SK-N-SH treated with all-trans-retinoic acid at 6 μM for 48 hours (cell line): Measurements from ENCODE around the gene NRXN2.

Source experiments
- ATAC-seq: fragments of 200-7000 bp; cut with Tn5 transposase; 3 replicates; pipeline ENCODE4 v1.9.1; 2020; ENCODE audit warnings: mild to moderate bottlenecking, moderate library complexity
- ARNTL ChIP-seq: fragments of 450-650 bp; formaldehyde crosslinking; IDR thresholded peaks from 2 replicates; pipeline ENCODE4 v1.5.0; 2020; ENCODE audit warnings: low read depth, mild to moderate bottlenecking, moderate library complexity, borderline replicate concordance
- BACH2 ChIP-seq: fragments of 250-450 bp; sonication (Bioruptor Pico); IDR thresholded peaks from 2 replicates; pipeline ENCODE4 v1.9.0; 2021; ENCODE audit warnings: mild to moderate bottlenecking, borderline replicate concordance
- CSDC2 ChIP-seq: fragments of 250-450 bp; sonication (Bioruptor Pico); IDR thresholded peaks from 2 replicates; pipeline ENCODE4 v1.5.0; 2020; ENCODE audit warnings: mild to moderate bottlenecking, moderate library complexity
- ESRRG ChIP-seq: fragments of 250-450 bp; sonication (Bioruptor Pico); IDR thresholded peaks from 2 replicates; pipeline ENCODE4 v1.6.1; 2021; ENCODE audit warnings: mild to moderate bottlenecking
- GLIS3 ChIP-seq: fragments of 250-450 bp; sonication (Bioruptor Pico); IDR thresholded peaks from 2 replicates; pipeline ENCODE4 v1.5.0; 2020; ENCODE audit warnings: mild to moderate bottlenecking, moderate library complexity
- ISL1 ChIP-seq: fragments of 250-450 bp; sonication (Bioruptor Pico); IDR thresholded peaks from 2 replicates; pipeline ENCODE4 v2.1.2; 2022; ENCODE audit warnings: mild to moderate bottlenecking, moderate library complexity
- OSR1 ChIP-seq: fragments of 250-450 bp; sonication (Bioruptor Pico); IDR thresholded peaks from 2 replicates; pipeline ENCODE4 v1.8.0; 2022; ENCODE audit warnings: moderate library complexity, mild to moderate bottlenecking, inconsistent platforms
- PPARA ChIP-seq: fragments of 250-450 bp; sonication (Bioruptor Pico); IDR thresholded peaks from 2 replicates; pipeline ENCODE4 v1.5.0; 2020; ENCODE audit warnings: mild to moderate bottlenecking, borderline replicate concordance
- RARB ChIP-seq: fragments of 250-450 bp; sonication (Bioruptor Pico); IDR thresholded peaks from 2 replicates; pipeline ENCODE4 v1.8.0; 2021; ENCODE audit warnings: mild to moderate bottlenecking, moderate library complexity
- SNAI2 ChIP-seq: fragments of 250-450 bp; sonication (Bioruptor Pico); IDR thresholded peaks from 2 replicates; pipeline ENCODE4 v1.5.0; 2020; ENCODE audit warnings: mild to moderate bottlenecking, moderate library complexity
- TOX ChIP-seq: fragments of 250-450 bp; sonication (Bioruptor Pico); IDR thresholded peaks from 2 replicates; pipeline ENCODE4 v1.8.0; 2021; ENCODE audit warnings: mild to moderate bottlenecking, moderate library complexity, borderline replicate concordance
- ZC3H10 ChIP-seq: fragments of 250-450 bp; sonication (Bioruptor Pico); IDR thresholded peaks from 2 replicates; pipeline ENCODE4 v1.5.1; 2021; ENCODE audit warnings: mild to moderate bottlenecking, moderate library complexity
- ZFP3 ChIP-seq: fragments of 250-450 bp; sonication (Bioruptor Pico); IDR thresholded peaks from 2 replicates; pipeline ENCODE4 v1.5.0; 2020; ENCODE audit warnings: mild to moderate bottlenecking, moderate library complexity
- ZFP30 ChIP-seq: fragments of 450-650 bp; formaldehyde crosslinking; IDR thresholded peaks from 2 replicates; pipeline ENCODE4 v1.5.0; 2022; ENCODE audit warnings: mild to moderate bottlenecking, moderate library complexity
- ZNF565 ChIP-seq: fragments of 450-650 bp; formaldehyde crosslinking; conservative IDR thresholded peaks from 2 replicates; pipeline ENCODE4 v1.5.0; 2020; ENCODE audit warnings: low read depth, mild to moderate bottlenecking, moderate library complexity
- ZNF8 ChIP-seq: fragments of 450-650 bp; formaldehyde crosslinking; IDR thresholded peaks from 2 replicates; pipeline ENCODE4 v1.5.0; 2020; ENCODE audit warnings: mild to moderate bottlenecking, moderate library complexity
- TF ChIP-seq, protein P1 (sequence below): fragments of 250-450 bp; sonication (Bioruptor Pico); IDR thresholded peaks from 2 replicates; pipeline ENCODE4 v1.8.0; 2021; ENCODE audit warnings: low read depth, mild to moderate bottlenecking, moderate library complexity, borderline replicate concordance
- TF ChIP-seq, protein P2 (sequence below): fragments of 250-450 bp; sonication (Bioruptor Pico); IDR thresholded peaks from 2 replicates; pipeline ENCODE4 v1.5.1; 2021; ENCODE audit warnings: mild to moderate bottlenecking, moderate library complexity
- TF ChIP-seq, protein P3 (sequence below): fragments of 250-450 bp; sonication (Bioruptor Pico); IDR thresholded peaks from 2 replicates; pipeline ENCODE4 v1.8.0; 2020; ENCODE audit warnings: mild to moderate bottlenecking, moderate library complexity, borderline replicate concordance
- TF ChIP-seq, protein P4 (sequence below): fragments of 250-450 bp; sonication (Bioruptor Pico); IDR thresholded peaks from 2 replicates; pipeline ENCODE4 v1.5.0; 2020; ENCODE audit warnings: mild to moderate bottlenecking, moderate library complexity
- TF ChIP-seq, protein P5 (sequence below): fragments of 250-450 bp; sonication (Bioruptor Pico); IDR thresholded peaks from 2 replicates; pipeline ENCODE4 v1.5.1; 2020; ENCODE audit warnings: low read depth, mild to moderate bottlenecking, moderate library complexity

NRXN2 gene

DNA sequence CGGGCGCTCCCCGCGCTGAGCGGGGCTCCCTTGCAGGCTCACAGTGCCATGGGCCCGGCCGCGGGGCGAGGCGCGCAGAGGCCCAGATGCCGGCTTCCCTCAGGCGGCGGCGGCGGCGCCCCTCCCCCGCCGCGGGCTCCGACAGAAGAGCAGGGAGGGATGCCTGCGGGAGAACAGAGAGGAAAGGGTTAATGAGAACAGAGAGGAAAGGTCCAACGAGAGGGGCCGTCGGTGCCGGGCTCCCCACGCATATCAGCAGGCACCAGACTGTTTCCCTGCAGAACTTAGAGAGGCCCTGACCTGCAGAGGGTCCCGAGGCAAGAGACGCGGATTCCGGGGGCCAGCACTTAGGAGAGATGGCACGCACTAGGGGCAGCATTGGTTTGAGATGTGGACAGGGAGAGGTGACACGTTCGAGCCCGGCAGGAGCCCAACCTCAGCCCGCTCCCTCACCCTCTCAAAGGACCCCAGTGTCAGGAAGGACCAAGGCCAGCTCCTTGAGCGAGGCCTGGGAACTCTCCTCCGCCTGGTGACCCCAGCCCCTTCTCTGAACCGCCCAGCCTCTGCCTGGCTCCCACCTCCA is 9.1 kb downstream of the NRXN2 start:
- ATAC-seq = no peak
- no peak for TF ChIP-seq ZNF8 (CRISPR knock-in tag)
- TF ChIP-seq ESRRG (CRISPR knock-in tag) = no peak
- no peak for TF ChIP-seq RARB (CRISPR knock-in tag)
- TF ChIP-seq PPARA (CRISPR knock-in tag) = no peak
- no peak for TF ChIP-seq ZFP30
- TF ChIP-seq ZFP3 (CRISPR knock-in tag) = no peak
- TF ChIP-seq, protein P1, sequence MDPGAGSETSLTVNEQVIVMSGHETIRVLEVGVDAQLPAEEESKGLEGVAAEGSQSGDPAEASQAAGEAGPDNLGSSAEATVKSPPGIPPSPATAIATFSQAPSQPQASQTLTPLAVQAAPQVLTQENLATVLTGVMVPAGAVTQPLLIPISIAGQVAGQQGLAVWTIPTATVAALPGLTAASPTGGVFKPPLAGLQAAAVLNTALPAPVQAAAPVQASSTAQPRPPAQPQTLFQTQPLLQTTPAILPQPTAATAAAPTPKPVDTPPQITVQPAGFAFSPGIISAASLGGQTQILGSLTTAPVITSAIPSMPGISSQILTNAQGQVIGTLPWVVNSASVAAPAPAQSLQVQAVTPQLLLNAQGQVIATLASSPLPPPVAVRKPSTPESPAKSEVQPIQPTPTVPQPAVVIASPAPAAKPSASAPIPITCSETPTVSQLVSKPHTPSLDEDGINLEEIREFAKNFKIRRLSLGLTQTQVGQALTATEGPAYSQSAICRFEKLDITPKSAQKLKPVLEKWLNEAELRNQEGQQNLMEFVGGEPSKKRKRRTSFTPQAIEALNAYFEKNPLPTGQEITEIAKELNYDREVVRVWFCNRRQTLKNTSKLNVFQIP (CRISPR knock-in tag) = no peak
- TF ChIP-seq, protein P2, sequence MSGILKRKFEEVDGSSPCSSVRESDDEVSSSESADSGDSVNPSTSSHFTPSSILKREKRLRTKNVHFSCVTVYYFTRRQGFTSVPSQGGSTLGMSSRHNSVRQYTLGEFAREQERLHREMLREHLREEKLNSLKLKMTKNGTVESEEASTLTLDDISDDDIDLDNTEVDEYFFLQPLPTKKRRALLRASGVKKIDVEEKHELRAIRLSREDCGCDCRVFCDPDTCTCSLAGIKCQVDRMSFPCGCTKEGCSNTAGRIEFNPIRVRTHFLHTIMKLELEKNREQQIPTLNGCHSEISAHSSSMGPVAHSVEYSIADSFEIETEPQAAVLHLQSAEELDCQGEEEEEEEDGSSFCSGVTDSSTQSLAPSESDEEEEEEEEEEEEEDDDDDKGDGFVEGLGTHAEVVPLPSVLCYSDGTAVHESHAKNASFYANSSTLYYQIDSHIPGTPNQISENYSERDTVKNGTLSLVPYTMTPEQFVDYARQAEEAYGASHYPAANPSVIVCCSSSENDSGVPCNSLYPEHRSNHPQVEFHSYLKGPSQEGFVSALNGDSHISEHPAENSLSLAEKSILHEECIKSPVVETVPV (CRISPR knock-in tag) = no peak
- TF ChIP-seq, protein P3, sequence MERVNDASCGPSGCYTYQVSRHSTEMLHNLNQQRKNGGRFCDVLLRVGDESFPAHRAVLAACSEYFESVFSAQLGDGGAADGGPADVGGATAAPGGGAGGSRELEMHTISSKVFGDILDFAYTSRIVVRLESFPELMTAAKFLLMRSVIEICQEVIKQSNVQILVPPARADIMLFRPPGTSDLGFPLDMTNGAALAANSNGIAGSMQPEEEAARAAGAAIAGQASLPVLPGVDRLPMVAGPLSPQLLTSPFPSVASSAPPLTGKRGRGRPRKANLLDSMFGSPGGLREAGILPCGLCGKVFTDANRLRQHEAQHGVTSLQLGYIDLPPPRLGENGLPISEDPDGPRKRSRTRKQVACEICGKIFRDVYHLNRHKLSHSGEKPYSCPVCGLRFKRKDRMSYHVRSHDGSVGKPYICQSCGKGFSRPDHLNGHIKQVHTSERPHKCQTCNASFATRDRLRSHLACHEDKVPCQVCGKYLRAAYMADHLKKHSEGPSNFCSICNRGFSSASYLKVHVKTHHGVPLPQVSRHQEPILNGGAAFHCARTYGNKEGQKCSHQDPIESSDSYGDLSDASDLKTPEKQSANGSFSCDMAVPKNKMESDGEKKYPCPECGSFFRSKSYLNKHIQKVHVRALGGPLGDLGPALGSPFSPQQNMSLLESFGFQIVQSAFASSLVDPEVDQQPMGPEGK = no peak
- TF ChIP-seq ARNTL = no peak
- TF ChIP-seq GLIS3 (CRISPR knock-in tag) = no peak
- TF ChIP-seq, protein P4, sequence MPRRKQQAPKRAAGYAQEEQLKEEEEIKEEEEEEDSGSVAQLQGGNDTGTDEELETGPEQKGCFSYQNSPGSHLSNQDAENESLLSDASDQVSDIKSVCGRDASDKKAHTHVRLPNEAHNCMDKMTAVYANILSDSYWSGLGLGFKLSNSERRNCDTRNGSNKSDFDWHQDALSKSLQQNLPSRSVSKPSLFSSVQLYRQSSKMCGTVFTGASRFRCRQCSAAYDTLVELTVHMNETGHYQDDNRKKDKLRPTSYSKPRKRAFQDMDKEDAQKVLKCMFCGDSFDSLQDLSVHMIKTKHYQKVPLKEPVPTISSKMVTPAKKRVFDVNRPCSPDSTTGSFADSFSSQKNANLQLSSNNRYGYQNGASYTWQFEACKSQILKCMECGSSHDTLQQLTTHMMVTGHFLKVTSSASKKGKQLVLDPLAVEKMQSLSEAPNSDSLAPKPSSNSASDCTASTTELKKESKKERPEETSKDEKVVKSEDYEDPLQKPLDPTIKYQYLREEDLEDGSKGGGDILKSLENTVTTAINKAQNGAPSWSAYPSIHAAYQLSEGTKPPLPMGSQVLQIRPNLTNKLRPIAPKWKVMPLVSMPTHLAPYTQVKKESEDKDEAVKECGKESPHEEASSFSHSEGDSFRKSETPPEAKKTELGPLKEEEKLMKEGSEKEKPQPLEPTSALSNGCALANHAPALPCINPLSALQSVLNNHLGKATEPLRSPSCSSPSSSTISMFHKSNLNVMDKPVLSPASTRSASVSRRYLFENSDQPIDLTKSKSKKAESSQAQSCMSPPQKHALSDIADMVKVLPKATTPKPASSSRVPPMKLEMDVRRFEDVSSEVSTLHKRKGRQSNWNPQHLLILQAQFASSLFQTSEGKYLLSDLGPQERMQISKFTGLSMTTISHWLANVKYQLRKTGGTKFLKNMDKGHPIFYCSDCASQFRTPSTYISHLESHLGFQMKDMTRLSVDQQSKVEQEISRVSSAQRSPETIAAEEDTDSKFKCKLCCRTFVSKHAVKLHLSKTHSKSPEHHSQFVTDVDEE = no peak
- TF ChIP-seq, protein P5, sequence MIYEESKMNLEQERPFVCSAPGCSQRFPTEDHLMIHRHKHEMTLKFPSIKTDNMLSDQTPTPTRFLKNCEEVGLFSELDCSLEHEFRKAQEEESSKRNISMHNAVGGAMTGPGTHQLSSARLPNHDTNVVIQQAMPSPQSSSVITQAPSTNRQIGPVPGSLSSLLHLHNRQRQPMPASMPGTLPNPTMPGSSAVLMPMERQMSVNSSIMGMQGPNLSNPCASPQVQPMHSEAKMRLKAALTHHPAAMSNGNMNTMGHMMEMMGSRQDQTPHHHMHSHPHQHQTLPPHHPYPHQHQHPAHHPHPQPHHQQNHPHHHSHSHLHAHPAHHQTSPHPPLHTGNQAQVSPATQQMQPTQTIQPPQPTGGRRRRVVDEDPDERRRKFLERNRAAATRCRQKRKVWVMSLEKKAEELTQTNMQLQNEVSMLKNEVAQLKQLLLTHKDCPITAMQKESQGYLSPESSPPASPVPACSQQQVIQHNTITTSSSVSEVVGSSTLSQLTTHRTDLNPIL (CRISPR knock-in tag) = no peak
- no peak for TF ChIP-seq SNAI2
- TF ChIP-seq ZC3H10 = no peak

DNA sequence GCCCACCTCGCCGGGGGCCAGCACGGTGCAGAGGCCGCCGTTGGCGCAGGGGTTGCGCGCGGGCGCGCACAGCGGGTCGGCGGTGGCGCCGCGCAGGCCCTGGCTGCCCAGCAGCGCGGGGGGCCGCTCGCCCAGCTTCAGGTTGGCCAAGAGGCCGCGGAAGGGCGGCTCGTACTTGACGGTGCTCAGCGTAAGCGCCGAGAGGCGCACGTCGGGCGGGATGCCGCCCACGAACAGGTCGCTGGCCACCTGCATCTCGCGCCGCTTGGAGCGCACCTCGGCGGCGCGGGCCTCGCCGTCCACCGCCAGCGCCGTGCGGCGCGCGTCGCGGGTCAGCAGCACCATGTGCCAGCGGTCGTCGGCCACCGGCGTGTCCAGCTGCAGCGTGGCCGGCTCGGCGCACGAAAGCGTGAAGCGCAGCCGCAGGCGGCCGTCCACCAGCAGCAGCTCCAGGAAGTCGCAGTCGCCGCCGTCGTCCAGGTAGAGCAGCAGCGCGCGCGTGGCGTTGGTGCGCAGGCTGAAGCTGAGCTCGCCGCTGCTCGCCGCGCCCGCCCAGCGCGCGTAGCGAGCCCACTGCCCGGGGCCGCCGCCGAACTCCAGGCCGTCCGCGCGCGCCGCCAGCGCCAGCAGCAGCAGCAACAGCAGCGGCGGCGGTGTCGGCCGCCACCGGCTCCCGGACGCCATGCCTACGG is 9.8 kb downstream of the NRXN2 start:
- TF ChIP-seq OSR1 (CRISPR knock-in tag) (no peak), RARB (CRISPR knock-in tag) (no peak), ZNF8 (CRISPR knock-in tag) (no peak), CSDC2 (no peak), SNAI2 (no peak), PPARA (CRISPR knock-in tag) (no peak), ZNF565 (no peak), ISL1 (no peak), BACH2 (CRISPR knock-in tag) (no peak), TOX (no peak)
- TF ChIP-seq, protein P4 = no peak
- TF ChIP-seq, protein P2 (CRISPR knock-in tag) = no peak
- no peak for ATAC-seq
